NB4 (cell line): Measurements from ENCODE around the gene B4GALT2.

Experiments used
- DNase-seq: peaks from one replicate; pipeline ENCODE4 v3.0.0; 2010; ENCODE audit warnings: low read depth
- H3K4me3 ChIP-seq: one replicate; pipeline ENCODE4 v1.5.1; 2011; ENCODE audit warnings: mild to moderate bottlenecking, low read depth, low read length, moderate library complexity
- MYC ChIP-seq: IDR thresholded peaks from 2 replicates; pipeline ENCODE4 v1.6.1; 2011; ENCODE audit warnings: low read depth, low read length
- POLR2A ChIP-seq: IDR thresholded peaks from 2 replicates; pipeline ENCODE4 v1.6.1; 2011; ENCODE audit warnings: mild to moderate bottlenecking; ENCODE audit not compliant: insufficient read length; ENCODE audit errors: extremely low read depth
- TF ChIP-seq, protein P1 (sequence below): IDR thresholded peaks from 2 replicates; pipeline ENCODE4 v1.6.1; 2011; ENCODE audit warnings: low read depth, low read length
- TF ChIP-seq, protein P2 (sequence below): IDR thresholded peaks from one replicate; pipeline ENCODE4 v1.5.1; 2012; ENCODE audit warnings: low read depth, low read length

B4GALT2 gene

GRCh38 chr1:44034423-44034822, 55.4 kb downstream of the B4GALT2 start:
- TF ChIP-seq, protein P1, sequence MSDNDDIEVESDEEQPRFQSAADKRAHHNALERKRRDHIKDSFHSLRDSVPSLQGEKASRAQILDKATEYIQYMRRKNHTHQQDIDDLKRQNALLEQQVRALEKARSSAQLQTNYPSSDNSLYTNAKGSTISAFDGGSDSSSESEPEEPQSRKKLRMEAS = no peak
- TF ChIP-seq MYC = no peak
- TF ChIP-seq, protein P2, sequence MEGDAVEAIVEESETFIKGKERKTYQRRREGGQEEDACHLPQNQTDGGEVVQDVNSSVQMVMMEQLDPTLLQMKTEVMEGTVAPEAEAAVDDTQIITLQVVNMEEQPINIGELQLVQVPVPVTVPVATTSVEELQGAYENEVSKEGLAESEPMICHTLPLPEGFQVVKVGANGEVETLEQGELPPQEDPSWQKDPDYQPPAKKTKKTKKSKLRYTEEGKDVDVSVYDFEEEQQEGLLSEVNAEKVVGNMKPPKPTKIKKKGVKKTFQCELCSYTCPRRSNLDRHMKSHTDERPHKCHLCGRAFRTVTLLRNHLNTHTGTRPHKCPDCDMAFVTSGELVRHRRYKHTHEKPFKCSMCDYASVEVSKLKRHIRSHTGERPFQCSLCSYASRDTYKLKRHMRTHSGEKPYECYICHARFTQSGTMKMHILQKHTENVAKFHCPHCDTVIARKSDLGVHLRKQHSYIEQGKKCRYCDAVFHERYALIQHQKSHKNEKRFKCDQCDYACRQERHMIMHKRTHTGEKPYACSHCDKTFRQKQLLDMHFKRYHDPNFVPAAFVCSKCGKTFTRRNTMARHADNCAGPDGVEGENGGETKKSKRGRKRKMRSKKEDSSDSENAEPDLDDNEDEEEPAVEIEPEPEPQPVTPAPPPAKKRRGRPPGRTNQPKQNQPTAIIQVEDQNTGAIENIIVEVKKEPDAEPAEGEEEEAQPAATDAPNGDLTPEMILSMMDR = no peak
- no peak for TF ChIP-seq POLR2A

GRCh38 chr1:44034976-44035716, 56.1 kb downstream of the B4GALT2 start:
- TF ChIP-seq, protein P1 = no peak
- TF ChIP-seq, protein P2 = no peak
- no peak for TF ChIP-seq MYC
- TF ChIP-seq POLR2A = no peak
- H3K4me3 ChIP-seq = no peak overlapping the region
- DNase-seq = no peak

More at GRCh38 chr1:44034423-44034822, 55.4 kb downstream of the B4GALT2 start:
- no peak for DNase-seq
- H3K4me3 ChIP-seq = no peak overlapping the region

DNA sequence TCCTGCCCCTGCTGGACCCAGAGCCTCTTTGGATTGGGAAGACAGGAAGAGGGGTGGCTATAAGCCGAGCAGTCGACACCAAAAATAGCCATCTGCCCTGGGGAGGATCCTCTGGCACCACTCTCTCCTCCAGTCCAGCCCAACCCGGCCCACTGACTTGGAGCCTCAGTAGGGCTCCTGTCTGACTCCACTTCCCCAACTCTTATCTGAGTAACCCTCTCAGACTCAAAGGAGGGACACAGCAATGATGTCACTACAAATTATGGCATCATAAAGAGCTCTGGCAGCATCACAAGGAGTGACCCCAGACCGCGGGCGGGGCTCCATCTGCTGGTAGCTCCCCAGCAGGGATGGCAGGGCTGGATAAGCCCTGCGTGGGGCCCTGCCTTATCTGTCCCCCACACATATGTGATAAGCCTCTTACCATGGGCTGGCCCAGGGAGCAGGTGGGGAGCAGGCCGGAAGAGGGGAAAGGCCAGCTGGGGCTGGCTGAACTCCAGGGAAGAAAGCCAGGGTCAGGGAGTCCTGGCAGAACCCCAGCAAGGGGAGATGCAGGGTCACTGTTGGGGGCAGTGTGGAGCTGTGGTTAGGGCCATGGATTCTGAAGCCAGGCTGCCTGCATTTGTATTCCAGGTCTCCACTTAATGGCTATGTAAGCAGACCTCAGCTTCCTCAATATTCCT, 56.9 kb downstream of the B4GALT2 start:
- TF ChIP-seq, protein P2 = peak; percentile 25
- TF ChIP-seq, protein P1 = no peak
- TF ChIP-seq POLR2A (no peak), MYC (no peak)
- no peak overlapping the region for H3K4me3 ChIP-seq
- peak; percentile 38 for DNase-seq

DNA sequence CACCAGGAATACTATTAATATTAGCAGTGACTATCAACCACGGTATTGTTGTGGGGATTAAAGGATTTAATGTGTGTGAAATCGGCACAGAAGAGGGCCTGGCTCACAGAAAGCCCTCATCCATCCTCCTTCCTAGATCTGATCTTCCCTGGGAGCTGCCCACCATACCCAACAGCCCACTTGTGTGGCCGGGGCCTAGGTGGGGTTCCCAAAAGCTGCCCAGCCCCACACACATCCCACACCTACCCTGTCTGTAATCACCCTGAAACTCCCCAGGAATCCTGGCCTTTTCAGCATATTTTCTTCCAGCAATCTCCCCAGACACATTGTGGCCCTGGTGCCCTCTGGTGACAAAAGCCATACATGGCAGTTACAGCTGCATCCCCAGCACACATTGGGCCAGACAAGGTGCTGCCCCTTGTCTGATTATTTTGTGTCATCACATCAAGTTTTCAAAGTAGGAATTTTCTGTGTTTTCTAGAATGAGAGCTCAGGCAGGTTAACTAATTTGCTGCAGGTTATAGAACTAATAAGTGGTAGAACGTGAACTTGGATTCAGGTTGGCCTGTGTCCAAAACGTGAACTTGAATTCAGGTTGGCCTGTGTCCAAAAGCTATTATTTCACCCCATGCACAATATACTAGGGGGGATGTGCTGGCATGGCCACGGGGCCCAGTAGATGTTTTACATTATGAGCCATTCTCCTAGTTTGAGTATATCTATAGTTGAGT, 57.6 kb downstream of the B4GALT2 start:
- peak; percentile 69 for DNase-seq
- H3K4me3 ChIP-seq = no peak overlapping the region
- TF ChIP-seq, protein P1 = 0 out of 2 replicates have a peak, but pooled peaks have one; percentile 8
- TF ChIP-seq POLR2A (no peak), MYC (0 out of 2 replicates have a peak, but pooled peaks have one; percentile 14)
- TF ChIP-seq, protein P2 = peak; percentile 89

DNA sequence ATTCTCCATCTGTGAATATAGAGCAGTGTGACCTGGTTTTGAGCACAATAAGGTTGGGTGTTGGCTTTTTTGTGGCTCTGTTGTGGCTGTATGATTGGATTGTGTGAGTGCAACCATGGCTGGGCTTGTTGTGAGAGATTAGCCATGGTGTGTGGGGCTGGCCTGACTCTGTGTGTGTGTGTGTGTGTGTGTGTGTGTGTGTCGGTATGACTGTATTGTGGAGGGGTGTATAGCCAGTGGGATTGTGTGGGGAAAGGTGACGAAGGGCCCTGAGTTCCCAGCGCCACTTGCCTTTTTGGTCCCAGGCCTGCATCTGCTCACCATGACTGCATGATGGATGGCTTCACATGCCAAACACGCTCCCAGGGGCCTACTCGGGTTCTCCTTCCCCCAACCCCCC, 58.1 kb downstream of the B4GALT2 start:
- no peak for DNase-seq
- TF ChIP-seq, protein P2 = no peak
- no peak for TF ChIP-seq POLR2A
- TF ChIP-seq, protein P1 = no peak
- TF ChIP-seq MYC = no peak
- no peak overlapping the region for H3K4me3 ChIP-seq
